ENCODE data around the gene DCBLD2. TPM values are rescaled to one million over a fixed set of nuclear protein-coding genes. Genes with fewer than 3 reads are reported as not detected.
"Not testable (repeated sequence)": the region's sequence is repeated elsewhere in the genome, so short reads cannot be mapped to it uniquely, and the experiment has no call there.

DCBLD2 gene
- total RNA-seq, 1 donor from 2014 or later = 5.1 TPM

GRCh38 chr3:98848108-98848507 lies 53.4 kb downstream of the DCBLD2 start:
- intact Hi-C loops (cut with micrococcal nuclease) = no loop called here

DNA sequence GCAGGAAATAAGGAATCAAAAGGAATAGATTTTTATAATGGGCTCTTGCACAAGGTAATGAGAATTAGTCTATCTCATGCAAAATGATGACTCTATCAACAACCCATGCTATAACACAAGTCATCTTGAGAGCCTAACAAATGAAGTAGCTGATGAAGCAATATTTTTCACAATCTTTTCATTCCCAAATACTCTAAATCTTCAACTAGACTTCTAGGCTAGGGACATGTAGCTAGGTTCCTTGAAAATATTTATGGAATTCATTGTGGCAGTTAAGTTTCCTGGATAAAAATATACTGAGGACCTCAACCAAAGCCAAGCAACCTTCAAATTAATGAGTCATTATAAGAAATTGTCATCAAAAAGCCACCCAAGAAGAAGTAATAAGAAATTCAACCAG lies 55.4 kb downstream of the DCBLD2 start:
- no peak for DNase-seq (ENCODE audit: low spot score)
- no peaks in the 10 kb centered on the region for H3K9me3 Mint-ChIP-seq
- no peak overlapping the region for H3K4me3 Mint-ChIP-seq (ENCODE audit: low read depth)
- H3K4me1 Mint-ChIP-seq (ENCODE audit: low read depth) = no peaks in the 10 kb centered on the region
- intact Hi-C loops (cut with micrococcal nuclease) = no loop called here
- H3K27me3 Mint-ChIP-seq (ENCODE audit: low read depth) = no peaks in the 10 kb centered on the region
- H3K27ac Mint-ChIP-seq = no peak overlapping the region
- no peaks in the 10 kb centered on the region for H3K36me3 Mint-ChIP-seq (ENCODE audit: low read depth)

More at GRCh38 chr3:98848108-98848507, 53.4 kb downstream of the DCBLD2 start:
- no peaks in the 10 kb centered on the region for H3K36me3 Mint-ChIP-seq (ENCODE audit: low read depth)
- no peaks in the 10 kb centered on the region for H3K4me1 Mint-ChIP-seq (ENCODE audit: low read depth)
- DNase-seq (ENCODE audit: low spot score) = no peak
- no peaks in the 10 kb centered on the region for H3K9me3 Mint-ChIP-seq
- H3K27me3 Mint-ChIP-seq (ENCODE audit: low read depth) = no peaks in the 10 kb centered on the region
- no peak overlapping the region for H3K4me3 Mint-ChIP-seq (ENCODE audit: low read depth)
- no peak overlapping the region for H3K27ac Mint-ChIP-seq

DNA sequence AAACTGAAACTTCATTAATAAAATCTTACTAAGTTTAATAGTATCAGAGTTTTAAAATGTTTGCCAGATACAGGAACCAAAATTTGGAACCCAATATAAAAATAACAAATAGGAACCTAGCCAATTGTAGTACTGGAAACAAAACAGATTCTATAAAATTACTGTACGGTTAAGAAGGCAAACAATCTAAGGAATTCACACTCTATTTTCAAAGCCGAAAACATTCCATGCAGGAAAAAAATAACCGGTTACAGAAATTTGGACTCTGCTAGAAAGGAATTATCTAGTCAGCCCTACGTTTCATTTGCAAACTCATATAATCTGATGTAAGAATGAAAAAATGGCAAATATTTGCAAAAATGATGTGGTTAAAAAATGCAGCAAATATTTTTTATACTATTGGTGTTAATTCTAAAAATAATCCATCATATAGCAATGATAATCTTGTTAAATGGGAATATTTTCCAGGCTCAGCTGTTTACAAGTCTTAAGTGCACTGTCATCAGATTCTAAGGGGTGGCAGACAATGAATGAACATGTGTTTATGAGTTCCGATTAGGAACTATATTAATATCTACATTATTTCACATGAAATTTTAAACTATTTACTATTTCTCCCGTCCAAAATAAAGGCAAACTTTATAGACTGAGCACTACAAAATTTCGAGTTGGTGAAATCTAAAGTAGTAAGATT lies 58.1 kb downstream of the DCBLD2 start:
- Mint-ChIP-seq H3K4me3 (ENCODE audit: low read depth) (no peak overlapping the region), H3K4me1 (ENCODE audit: low read depth) (no peaks in the 10 kb centered on the region), H3K27ac (no peak overlapping the region), H3K36me3 (ENCODE audit: low read depth) (peaks cover 4% of the 10 kb centered on the region), H3K9me3 (peaks cover 4% of the 10 kb centered on the region), H3K27me3 (ENCODE audit: low read depth) (no peaks in the 10 kb centered on the region)
- no peak for DNase-seq (ENCODE audit: low spot score)
- intact Hi-C loops (cut with micrococcal nuclease) = no loop called here

DNA sequence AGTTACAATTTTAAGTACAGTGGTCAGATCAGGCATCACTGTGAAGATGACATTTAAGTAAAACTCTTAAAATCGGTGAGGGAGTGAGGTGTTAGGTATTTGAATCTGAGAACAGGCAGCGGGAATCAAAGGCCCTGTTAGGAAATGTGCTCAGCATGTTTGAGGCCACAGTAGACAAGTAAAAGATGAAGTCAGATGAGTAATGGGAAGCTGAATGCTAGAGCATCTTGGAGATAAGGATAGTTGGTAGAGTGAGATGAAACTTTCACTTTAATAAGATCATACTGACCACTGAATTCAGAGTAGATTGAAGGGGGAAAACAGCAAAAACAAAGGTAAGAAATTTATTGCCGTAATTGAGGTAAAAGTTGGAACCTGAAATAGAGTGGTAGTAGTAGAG lies 61.6 kb downstream of the DCBLD2 start:
- Mint-ChIP-seq H3K27me3 (ENCODE audit: low read depth) (no peaks in the 10 kb centered on the region), H3K36me3 (ENCODE audit: low read depth) (peaks cover 4% of the 10 kb centered on the region), H3K27ac (no peak overlapping the region), H3K4me1 (ENCODE audit: low read depth) (no peaks in the 10 kb centered on the region), H3K4me3 (ENCODE audit: low read depth) (no peak overlapping the region), H3K9me3 (peaks cover 4% of the 10 kb centered on the region)
- no peak for DNase-seq (ENCODE audit: low spot score)
- intact Hi-C loops (cut with micrococcal nuclease) = no loop called here

GRCh38 chr3:98831060-98831459 lies 70.4 kb downstream of the DCBLD2 start:
- DNase-seq (ENCODE audit: low spot score); H3K4me1 Mint-ChIP-seq (ENCODE audit: low read depth); H3K36me3 Mint-ChIP-seq (ENCODE audit: low read depth); H3K4me3 Mint-ChIP-seq (ENCODE audit: low read depth); H3K27me3 Mint-ChIP-seq (ENCODE audit: low read depth); H3K9me3 Mint-ChIP-seq; intact Hi-C loops (cut with micrococcal nuclease); H3K27ac Mint-ChIP-seq: not testable (repeated sequence)

DNA sequence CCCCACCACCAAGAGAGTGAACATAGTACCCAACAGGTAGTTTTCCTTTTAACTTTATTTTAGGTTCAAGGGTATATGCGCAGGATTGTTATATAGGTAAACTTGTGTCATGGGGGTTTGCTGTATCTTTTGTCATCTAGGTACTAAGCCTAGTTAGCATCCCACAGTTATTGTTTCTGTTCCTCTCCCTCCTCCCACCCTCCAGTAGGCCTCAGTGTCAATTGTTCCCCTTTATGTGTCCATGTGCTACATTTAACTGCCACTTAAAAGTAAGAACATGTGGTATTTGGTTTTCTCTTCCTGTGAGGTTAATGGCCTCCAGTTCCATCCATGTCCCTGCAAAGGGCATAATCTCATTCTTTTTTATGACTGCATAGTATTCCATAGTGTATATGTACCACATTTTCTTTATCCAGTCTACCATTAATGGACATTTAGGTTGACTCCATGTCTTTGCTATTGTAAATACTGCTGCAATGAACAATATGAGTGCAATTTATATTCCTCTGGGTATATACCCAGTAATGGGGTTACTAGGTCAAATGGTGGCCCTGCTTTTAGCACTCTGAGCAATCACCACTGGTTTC lies 72.2 kb downstream of the DCBLD2 start:
- intact Hi-C loops (cut with micrococcal nuclease) = no loop called here
- DNase-seq (ENCODE audit: low spot score) = no peak
- Mint-ChIP-seq H3K27ac (no peak overlapping the region), H3K27me3 (ENCODE audit: low read depth) (no peaks in the 10 kb centered on the region), H3K4me3 (ENCODE audit: low read depth) (no peak overlapping the region), H3K9me3 (peaks cover 9% of the 10 kb centered on the region), H3K36me3 (ENCODE audit: low read depth) (no peaks in the 10 kb centered on the region), H3K4me1 (ENCODE audit: low read depth) (no peaks in the 10 kb centered on the region)

GRCh38 chr3:98827221-98827920 lies 74.1 kb downstream of the DCBLD2 start:
- Mint-ChIP-seq H3K4me1 (ENCODE audit: low read depth) (no peaks in the 10 kb centered on the region), H3K27ac (no peak overlapping the region)

DNA sequence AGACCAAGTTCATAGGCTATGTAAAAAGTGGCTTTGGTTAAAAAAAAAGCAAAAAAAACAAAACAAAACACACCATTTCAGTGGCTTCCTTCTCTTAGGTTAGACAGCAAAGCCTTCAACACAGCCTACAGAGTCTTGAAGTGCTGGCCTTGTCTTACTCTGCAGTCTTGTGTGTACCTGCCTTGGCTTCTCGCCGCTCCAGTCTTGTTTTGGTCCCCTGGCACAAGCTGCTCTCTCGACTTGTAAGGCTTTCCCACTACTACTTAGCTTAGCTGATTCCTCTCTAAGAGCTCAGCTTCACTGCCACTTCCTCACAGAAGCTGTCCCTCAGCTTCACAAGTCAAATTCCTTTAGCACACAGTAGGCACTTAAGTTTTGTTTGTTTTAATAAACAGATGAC lies 75.4 kb downstream of the DCBLD2 start:
- intact Hi-C loops (cut with micrococcal nuclease) = no loop called here
- Mint-ChIP-seq H3K4me3 (ENCODE audit: low read depth) (no peak overlapping the region), H3K9me3 (peaks cover 4% of the 10 kb centered on the region), H3K27ac (no peak overlapping the region), H3K36me3 (ENCODE audit: low read depth) (no peaks in the 10 kb centered on the region), H3K27me3 (ENCODE audit: low read depth) (no peaks in the 10 kb centered on the region), H3K4me1 (ENCODE audit: low read depth) (no peaks in the 10 kb centered on the region)
- no peak for DNase-seq (ENCODE audit: low spot score)

More at GRCh38 chr3:98827221-98827920, 74.1 kb downstream of the DCBLD2 start:
- H3K4me3 Mint-ChIP-seq (ENCODE audit: low read depth) = no peak overlapping the region
- peaks cover 9% of the 10 kb centered on the region for H3K9me3 Mint-ChIP-seq
- no peaks in the 10 kb centered on the region for H3K36me3 Mint-ChIP-seq (ENCODE audit: low read depth)
- H3K27me3 Mint-ChIP-seq (ENCODE audit: low read depth) = no peaks in the 10 kb centered on the region
- no peak for DNase-seq (ENCODE audit: low spot score)
- intact Hi-C loops (cut with micrococcal nuclease) = no loop called here

DNA sequence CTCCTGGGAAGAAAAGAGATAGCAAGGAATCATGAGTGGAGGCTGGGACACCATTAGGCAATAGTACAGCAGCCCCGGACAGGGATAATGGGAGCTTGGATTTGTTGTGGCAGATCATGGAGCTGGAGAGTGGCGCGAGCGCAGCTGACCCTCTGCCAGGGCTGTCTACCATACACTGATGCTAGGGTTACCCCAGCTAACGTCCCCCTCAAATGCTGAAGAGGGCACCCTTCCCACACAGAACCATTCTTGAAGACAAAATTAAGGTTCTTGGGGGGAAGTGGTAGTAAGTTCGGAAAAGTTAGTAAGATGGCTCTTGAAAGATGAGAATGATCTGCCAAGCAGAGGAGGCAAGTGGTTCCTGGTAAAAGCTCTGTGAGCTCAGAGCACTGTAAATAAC lies 77.2 kb downstream of the DCBLD2 start:
- Mint-ChIP-seq H3K4me1 (ENCODE audit: low read depth) (no peaks in the 10 kb centered on the region), H3K9me3 (no peaks in the 10 kb centered on the region), H3K27me3 (ENCODE audit: low read depth) (no peaks in the 10 kb centered on the region), H3K4me3 (ENCODE audit: low read depth) (no peak overlapping the region), H3K36me3 (ENCODE audit: low read depth) (no peaks in the 10 kb centered on the region), H3K27ac (no peak overlapping the region)
- DNase-seq (ENCODE audit: low spot score) = no peak
- intact Hi-C loops (cut with micrococcal nuclease) = no loop called here

- intact Hi-C loops (cut with micrococcal nuclease) = no loop called here
- H3K36me3 Mint-ChIP-seq (ENCODE audit: low read depth) = no peaks in the 10 kb centered on the region
- DNase-seq (ENCODE audit: low spot score) = no peak
- H3K4me1 Mint-ChIP-seq (ENCODE audit: low read depth) = no peaks in the 10 kb centered on the region
- H3K9me3 Mint-ChIP-seq = no peaks in the 10 kb centered on the region
- H3K4me3 Mint-ChIP-seq (ENCODE audit: low read depth) = no peak overlapping the region
- no peaks in the 10 kb centered on the region for H3K27me3 Mint-ChIP-seq (ENCODE audit: low read depth)
- no peak overlapping the region for H3K27ac Mint-ChIP-seq
These were observed 77.7 kb downstream of the DCBLD2 start for GRCh38 chr3:98823791-98824190.

DNA sequence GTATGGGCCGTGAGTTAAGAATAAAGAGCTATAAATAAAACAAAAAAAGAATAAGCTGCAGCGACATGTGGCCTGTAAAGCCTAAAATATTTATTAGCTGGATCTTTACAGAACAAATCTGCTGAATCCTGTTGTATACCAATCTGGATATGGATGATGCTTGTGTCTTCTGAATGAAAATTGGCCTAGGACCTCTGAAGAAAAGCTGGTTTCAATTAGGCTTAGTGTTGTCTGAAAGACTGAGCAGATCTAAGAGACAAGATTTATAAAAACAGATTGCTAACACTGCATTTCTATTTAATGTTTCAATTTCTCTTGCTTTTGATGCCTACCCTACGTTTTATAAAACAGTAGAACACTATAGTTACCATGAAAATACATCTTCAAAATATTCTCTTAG lies 80.4 kb downstream of the DCBLD2 start:
- Mint-ChIP-seq H3K27me3 (ENCODE audit: low read depth) (no peaks in the 10 kb centered on the region), H3K36me3 (ENCODE audit: low read depth) (no peaks in the 10 kb centered on the region), H3K27ac (no peak overlapping the region), H3K4me1 (ENCODE audit: low read depth) (no peaks in the 10 kb centered on the region), H3K4me3 (ENCODE audit: low read depth) (no peak overlapping the region), H3K9me3 (no peaks in the 10 kb centered on the region)
- intact Hi-C loops (cut with micrococcal nuclease) = no loop called here
- DNase-seq (ENCODE audit: low spot score) = no peak

DNA sequence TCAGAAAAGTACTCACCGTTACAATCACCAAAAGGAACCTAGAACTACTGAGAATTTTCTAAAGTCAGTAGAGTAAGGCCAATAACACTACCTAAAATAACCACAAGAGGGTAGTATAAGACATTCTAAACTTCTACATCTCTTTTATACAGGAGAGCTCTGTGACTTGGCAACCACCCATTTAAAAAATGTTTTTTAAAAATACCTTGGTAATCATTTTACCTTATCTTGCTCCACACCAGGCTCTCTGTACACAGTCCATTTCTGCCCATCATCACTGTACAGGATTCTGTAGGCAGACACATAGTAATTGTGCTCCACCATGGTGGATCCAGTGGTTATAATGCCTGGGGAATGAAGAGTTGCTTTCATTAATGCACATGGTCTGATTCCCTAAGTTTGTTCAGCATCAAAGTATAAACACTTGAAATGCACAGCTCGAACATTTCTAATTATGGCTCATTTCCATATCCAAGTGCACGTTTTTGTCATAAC lies 83.9 kb downstream of the DCBLD2 start:
- H3K36me3 Mint-ChIP-seq (ENCODE audit: low read depth) = no peaks in the 10 kb centered on the region
- H3K9me3 Mint-ChIP-seq = no peaks in the 10 kb centered on the region
- no peak overlapping the region for H3K27ac Mint-ChIP-seq
- no peak overlapping the region for H3K4me3 Mint-ChIP-seq (ENCODE audit: low read depth)
- H3K27me3 Mint-ChIP-seq (ENCODE audit: low read depth) = no peaks in the 10 kb centered on the region
- intact Hi-C loops (cut with micrococcal nuclease) = loop anchor here (1.0 to 5.0 kb wide), 4 partner anchors 85 to 779 kb away; partner anchors contain the start of gene DCBLD2
- no peaks in the 10 kb centered on the region for H3K4me1 Mint-ChIP-seq (ENCODE audit: low read depth)
- DNase-seq (ENCODE audit: low spot score) = no peak

- Mint-ChIP-seq H3K4me1 (ENCODE audit: low read depth) (no peaks in the 10 kb centered on the region), H3K27ac (no peak overlapping the region), H3K36me3 (ENCODE audit: low read depth) (no peaks in the 10 kb centered on the region), H3K4me3 (ENCODE audit: low read depth) (no peak overlapping the region), H3K27me3 (ENCODE audit: low read depth) (no peaks in the 10 kb centered on the region), H3K9me3 (no peaks in the 10 kb centered on the region)
- no peak for DNase-seq (ENCODE audit: low spot score)
- intact Hi-C loops (cut with micrococcal nuclease) = loop anchor here (5.0 kb wide), 1 partner anchor 87 kb away; the partner anchor contains the start of gene DCBLD2
These were observed 86.6 kb downstream of the DCBLD2 start for GRCh38 chr3:98814817-98815420.

Data from activated T-helper 2 cell treated with anti-CD3 and anti-CD28 coated beads, Interferon-gamma antibody, Interleukin-2, Interleukin-4, amounts not matched to agents 10 μg/mL and 5 μg/mL and 100 μg/mL, durations not matched to agents 14 hours and 24 hours and 36 hours (primary cell).